AG09309 (cell line): ENCODE data around the gene CEMIP.
A peak's percentile ranks its signal among the peaks of the same experiment; 100 is the strongest.

ENCODE experiments used
- DNase-seq: peaks from one replicate; pipeline ENCODE4 v3.0.0-alpha.2; 2010; ENCODE audit warnings: low read depth
- H3K4me3 ChIP-seq: 2 replicates; pipeline ENCODE4 v1.5.1; 2011; ENCODE audit warnings: mild to moderate bottlenecking, low read depth, low read length, moderate library complexity; ENCODE audit not compliant: control insufficient read depth
- TF ChIP-seq, protein P1 (sequence below): IDR thresholded peaks from 2 replicates; pipeline ENCODE4 v1.5.1; 2011; ENCODE audit warnings: mild to moderate bottlenecking, low read depth, low read length, inconsistent platforms; ENCODE audit not compliant: insufficient read depth, control insufficient read depth; ENCODE audit errors: missing control alignments

Gene CEMIP

DNA sequence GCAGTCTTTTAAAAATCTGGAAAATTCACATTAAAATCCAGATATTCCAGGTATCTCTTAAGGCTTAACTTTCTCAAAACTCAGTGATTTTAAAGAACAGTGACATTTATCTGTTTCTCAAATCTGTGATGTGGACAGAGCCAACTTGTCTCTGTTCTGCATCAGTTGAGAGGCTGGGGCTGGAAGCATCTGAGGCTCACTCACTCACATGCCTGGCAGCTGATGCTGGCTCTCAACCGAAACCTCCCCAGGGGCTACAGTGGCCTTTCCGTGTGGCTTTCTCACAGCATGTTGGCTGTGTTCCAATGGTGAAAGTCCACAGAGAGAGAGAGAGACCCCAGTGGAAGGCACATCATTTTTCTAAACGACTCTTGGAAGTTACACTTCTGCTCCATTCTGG lies 53.5 kb downstream of the CEMIP start:
- no peak overlapping the region for H3K4me3 ChIP-seq
- TF ChIP-seq, protein P1, sequence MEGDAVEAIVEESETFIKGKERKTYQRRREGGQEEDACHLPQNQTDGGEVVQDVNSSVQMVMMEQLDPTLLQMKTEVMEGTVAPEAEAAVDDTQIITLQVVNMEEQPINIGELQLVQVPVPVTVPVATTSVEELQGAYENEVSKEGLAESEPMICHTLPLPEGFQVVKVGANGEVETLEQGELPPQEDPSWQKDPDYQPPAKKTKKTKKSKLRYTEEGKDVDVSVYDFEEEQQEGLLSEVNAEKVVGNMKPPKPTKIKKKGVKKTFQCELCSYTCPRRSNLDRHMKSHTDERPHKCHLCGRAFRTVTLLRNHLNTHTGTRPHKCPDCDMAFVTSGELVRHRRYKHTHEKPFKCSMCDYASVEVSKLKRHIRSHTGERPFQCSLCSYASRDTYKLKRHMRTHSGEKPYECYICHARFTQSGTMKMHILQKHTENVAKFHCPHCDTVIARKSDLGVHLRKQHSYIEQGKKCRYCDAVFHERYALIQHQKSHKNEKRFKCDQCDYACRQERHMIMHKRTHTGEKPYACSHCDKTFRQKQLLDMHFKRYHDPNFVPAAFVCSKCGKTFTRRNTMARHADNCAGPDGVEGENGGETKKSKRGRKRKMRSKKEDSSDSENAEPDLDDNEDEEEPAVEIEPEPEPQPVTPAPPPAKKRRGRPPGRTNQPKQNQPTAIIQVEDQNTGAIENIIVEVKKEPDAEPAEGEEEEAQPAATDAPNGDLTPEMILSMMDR, result no peak
- DNase-seq, result no peak

DNA sequence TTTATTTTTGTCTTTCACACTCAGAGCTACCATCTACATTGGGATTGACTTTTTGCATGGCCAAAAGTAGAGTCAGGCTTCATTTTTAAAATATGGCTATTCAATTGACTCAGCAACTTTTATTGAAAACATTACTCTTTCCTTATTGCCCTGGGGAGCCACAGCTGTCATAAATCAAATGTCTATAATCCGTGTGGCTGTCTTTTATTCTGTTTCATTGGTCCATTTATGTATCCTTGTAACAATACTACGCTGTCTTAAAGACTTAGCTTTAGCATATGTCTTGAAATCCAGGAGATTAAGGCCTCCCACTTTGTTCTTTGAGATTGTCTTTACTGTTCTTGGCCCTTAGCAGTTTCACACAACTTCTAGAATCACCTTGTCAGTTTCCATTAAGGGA lies 55.2 kb downstream of the CEMIP start:
- no peak overlapping the region for H3K4me3 ChIP-seq
- DNase-seq, result no peak
- TF ChIP-seq, protein P1, result no peak

DNA sequence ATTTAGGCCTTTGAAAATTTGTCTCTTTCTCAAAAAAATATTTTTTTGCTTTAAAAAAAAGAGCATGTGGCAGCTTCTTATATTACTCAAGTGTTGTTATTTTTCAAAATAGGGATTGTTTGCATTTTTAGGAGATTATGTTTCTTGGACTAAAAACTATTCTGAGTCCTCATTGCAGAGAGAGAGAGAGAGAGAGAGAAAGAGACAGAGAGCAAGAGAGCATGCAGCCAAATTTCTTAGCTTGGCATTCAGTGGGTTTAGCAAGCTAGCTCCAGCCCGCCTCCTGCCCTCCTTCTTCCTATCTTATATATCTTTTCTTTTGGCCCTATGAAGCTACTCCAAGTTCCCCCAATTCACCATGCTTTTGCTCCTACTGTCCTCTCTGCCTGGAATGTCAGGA lies 55.7 kb downstream of the CEMIP start:
- H3K4me3 ChIP-seq, result no peak overlapping the region
- DNase-seq, result no peak
- TF ChIP-seq, protein P1, result no peak

DNA sequence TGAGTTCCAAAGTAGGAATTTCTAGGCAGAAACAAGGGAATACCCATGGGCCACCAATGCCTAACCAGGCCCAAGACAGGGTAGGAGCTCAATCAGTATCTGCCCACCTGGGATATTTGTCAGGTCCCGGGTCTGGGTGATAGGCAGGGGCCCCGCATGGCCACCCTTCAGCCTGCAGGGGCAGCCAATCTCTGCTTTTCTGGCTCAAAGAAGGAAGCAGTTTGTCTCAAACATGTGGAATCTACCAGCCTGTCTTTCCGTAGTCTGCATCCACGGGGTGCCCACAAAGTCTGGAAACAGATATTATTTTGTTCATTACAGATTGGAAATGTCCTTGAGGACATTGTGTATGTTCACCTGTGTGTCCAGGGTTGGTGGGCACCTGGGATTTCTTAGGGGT lies 56.2 kb downstream of the CEMIP start:
- TF ChIP-seq, protein P1, result peak; percentile 25
- no peak for DNase-seq

DNA sequence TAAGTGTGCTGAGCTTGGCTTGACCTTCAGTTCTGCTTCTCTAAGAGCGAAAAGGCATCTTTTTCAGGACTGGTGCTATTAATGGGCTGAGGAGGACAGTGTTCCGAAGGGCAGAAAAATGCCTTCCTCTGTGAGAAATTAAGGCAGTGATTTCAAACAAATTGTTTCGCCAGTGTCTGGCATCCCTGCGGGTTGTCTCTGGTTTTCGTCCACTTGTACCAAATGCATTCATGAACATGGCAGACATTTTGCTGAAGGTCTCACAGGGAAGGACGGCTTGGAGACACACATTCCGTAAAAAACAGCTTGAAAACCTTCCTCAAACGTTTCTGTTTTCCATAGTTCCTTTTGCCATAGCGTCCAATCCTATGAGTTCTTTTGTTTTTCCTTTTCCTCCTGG lies 57.1 kb downstream of the CEMIP start:
- no peak overlapping the region for H3K4me3 ChIP-seq
- TF ChIP-seq, protein P1, result no peak
- no peak for DNase-seq

More for the DNA sequence above, 56.2 kb downstream of the CEMIP start:
- H3K4me3 ChIP-seq, result no peak overlapping the region

DNA sequence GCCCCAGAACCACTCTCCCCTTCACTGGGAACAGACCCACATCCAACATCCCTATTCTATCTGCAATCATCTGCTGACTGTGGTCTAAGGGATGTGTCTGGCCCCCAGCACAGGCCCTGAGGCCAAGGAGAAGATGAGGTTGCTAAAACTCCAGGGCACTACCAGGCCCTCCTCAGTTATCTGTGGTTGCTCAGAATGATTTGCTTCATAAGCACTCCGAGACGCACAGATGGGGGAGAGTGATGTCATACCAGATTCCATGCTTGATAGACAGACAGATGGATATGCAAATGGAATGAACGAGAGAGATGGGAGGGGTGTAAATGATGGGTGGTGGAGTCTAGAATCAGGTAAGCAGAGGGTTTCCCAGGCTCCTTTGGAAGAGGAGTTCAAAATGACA lies 57.8 kb downstream of the CEMIP start:
- no peak for DNase-seq
- H3K4me3 ChIP-seq, result no peak overlapping the region
- TF ChIP-seq, protein P1, result no peak

DNA sequence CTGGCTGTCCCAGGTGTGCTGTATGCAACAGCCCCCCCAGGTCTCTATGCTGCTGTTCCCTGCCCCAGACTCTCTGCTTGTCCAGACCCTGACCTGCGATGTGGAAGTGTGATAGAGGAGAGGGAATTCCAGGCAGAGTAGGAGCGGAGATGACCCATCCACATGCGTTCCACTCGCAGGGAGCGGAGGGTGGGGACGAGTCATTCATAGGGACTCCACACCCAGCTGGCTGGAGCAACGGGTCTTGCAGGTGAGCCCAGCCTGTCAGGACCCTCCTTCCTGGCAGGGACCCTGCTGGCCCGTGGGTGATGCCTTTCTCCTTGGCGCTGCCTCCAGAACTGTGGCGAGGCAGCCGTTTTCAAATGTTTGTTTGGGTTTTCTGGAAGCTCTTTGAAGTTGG lies 58.8 kb downstream of the CEMIP start:
- H3K4me3 ChIP-seq, result no peak overlapping the region
- DNase-seq, result no peak
- TF ChIP-seq, protein P1, result no peak
